ENCODE data around the gene PRAMEF1. TPM values are rescaled to one million over a fixed set of nuclear protein-coding genes. Genes with fewer than 3 reads are reported as not detected.

The PRAMEF1 gene
- polyA plus RNA-seq, 3 donors, result not detected

DNA sequence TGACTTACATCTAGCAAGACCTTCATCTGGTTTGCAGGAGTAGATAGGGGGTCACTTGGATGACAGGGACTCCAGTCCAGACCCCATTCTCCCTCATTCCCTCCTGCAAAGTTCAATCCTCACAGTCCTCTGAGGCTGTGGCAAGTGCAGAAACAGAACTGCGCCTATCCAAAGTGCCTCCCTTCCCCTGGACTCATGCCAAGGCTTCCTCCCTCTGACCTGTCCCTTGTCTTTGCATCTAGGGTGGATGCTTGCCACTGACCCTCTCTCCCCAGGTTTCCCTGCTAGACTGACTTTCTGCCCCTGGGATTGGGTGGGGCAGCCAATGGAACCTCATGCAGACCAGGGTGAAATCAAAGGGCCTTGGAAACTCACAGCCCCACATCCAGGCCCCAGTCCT lies 18.7 kb downstream of the PRAMEF1 start:
- H3K4me1 Mint-ChIP-seq, result no peaks in the 10 kb centered on the region
- no peak overlapping the region for H3K27ac ChIP-seq (ENCODE audit: low read depth in 1 of 2, low read length in 2 of 2)
- intact Hi-C loops (cut with micrococcal nuclease), result no loop called here

DNA sequence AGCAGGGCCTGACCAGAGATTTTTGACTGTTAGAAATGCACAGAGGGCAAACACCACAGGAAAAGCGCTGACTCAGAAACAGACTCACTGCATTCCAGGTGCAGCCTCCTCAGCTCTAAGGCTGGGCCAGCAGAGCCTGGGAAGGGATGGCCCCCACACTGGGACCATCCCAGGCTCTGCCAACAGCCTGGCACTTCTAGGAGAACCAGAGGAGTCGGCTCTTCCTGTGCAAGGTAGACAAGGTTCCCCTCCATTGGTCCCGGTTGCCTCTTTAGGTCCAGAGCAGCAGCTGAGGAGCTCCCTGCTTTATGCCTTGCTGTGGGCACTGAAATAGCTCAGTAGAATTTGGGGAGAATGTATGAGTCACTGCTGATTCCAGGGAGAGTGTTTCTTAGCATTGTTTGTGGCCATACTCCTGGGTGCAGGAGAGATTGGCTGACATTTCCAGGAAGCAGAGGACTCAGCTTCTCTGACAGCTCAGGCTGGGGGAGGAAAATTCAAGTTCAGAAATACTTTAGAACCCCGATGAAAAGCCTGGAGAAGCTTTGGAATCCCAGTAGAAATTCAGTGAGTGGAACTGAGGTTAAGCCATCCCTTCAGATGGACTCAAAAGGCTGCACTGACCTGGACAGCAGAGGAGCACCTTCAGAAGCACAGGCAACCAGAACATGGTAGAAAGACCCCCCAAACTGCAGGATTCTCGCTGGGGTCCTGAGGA lies 19.7 kb downstream of the PRAMEF1 start:
- TF ChIP-seq, protein P1, sequence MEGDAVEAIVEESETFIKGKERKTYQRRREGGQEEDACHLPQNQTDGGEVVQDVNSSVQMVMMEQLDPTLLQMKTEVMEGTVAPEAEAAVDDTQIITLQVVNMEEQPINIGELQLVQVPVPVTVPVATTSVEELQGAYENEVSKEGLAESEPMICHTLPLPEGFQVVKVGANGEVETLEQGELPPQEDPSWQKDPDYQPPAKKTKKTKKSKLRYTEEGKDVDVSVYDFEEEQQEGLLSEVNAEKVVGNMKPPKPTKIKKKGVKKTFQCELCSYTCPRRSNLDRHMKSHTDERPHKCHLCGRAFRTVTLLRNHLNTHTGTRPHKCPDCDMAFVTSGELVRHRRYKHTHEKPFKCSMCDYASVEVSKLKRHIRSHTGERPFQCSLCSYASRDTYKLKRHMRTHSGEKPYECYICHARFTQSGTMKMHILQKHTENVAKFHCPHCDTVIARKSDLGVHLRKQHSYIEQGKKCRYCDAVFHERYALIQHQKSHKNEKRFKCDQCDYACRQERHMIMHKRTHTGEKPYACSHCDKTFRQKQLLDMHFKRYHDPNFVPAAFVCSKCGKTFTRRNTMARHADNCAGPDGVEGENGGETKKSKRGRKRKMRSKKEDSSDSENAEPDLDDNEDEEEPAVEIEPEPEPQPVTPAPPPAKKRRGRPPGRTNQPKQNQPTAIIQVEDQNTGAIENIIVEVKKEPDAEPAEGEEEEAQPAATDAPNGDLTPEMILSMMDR (IDR thresholded peaks at IDR 0.05), result no peak
- H3K36me3 Mint-ChIP-seq, result no peaks in the 10 kb centered on the region
- Histone ChIP-seq H4K20me1 (ENCODE audit: insufficient read depth, low read length) (no peaks in the 10 kb centered on the region), H3K36me3 (replicated peaks in 1 of 2; ENCODE audit: control insufficient read depth in 1 of 2, insufficient read depth in 2 of 2, low read length in 2 of 2) (no peaks in the 10 kb centered on the region), H3K4me2 (replicated peaks; ENCODE audit: extremely low read depth, low read length, poor library complexity, severe bottlenecking) (no peak overlapping the region), H3K27me3 (ENCODE audit: control insufficient read depth in 2 of 2, insufficient read depth in 2 of 2, low read length in 2 of 2) (no peaks in the 10 kb centered on the region), H3K9ac (ENCODE audit: insufficient read depth, low read length, poor library complexity, severe bottlenecking) (no peak overlapping the region), H3K9me3 (replicated peaks in 1 of 2; ENCODE audit: control insufficient read depth in 1 of 2, insufficient read depth in 1 of 2, low read length in 2 of 2) (no peaks in the 10 kb centered on the region), H3K4me1 (ENCODE audit: control insufficient read depth in 1 of 2, insufficient read depth in 2 of 2, low read length in 2 of 2) (no peaks in the 10 kb centered on the region), H3K79me2 (ENCODE audit: insufficient read depth, low read length) (no peaks in the 10 kb centered on the region), H2AFZ (ENCODE audit: insufficient read depth, low read depth, low read length, poor library complexity, severe bottlenecking) (no peak overlapping the region), H3K4me3 (replicated peaks in 1 of 3; ENCODE audit: low read depth in 2 of 3, low read length in 3 of 3) (no peak overlapping the region), H3K27ac (ENCODE audit: low read depth in 1 of 2, low read length in 2 of 2) (no peak overlapping the region)
- no peak overlapping the region for H3K4me3 Mint-ChIP-seq
- 94% methylated on average over 5 of the region's 5 CpGs for WGBS (ENCODE audit: insufficient coverage)
- intact Hi-C loops (cut with micrococcal nuclease), result no loop called here
- H3K9me3 Mint-ChIP-seq, result peaks cover 0 to 7% (median 2%) of the 10 kb centered on the region in 7 donors
- no peaks in the 10 kb centered on the region for H3K4me1 Mint-ChIP-seq
- no peak overlapping the region for H3K27ac Mint-ChIP-seq
- no peak for DNase-seq
- H3K27me3 Mint-ChIP-seq (ENCODE audit: low read depth in 3 of 3), result peaks cover 0 to 5% (median 3%) of the 10 kb centered on the region in 3 donors

More for the DNA sequence above, 18.7 kb downstream of the PRAMEF1 start:
- Mint-ChIP-seq H3K9me3 (peaks cover 0 to 11% (median 0%) of the 10 kb centered on the region in 7 donors), H3K27ac (no peak overlapping the region), H3K36me3 (no peaks in the 10 kb centered on the region), H3K4me3 (no peak overlapping the region), H3K27me3 (ENCODE audit: low read depth in 3 of 3) (peaks cover 0 to 7% (median 0%) of the 10 kb centered on the region in 3 donors)
- no peaks in the 10 kb centered on the region for H3K4me1 ChIP-seq (ENCODE audit: control insufficient read depth in 1 of 2, insufficient read depth in 2 of 2, low read length in 2 of 2)
- H4K20me1 ChIP-seq (ENCODE audit: insufficient read depth, low read length), result no peaks in the 10 kb centered on the region
- WGBS (ENCODE audit: insufficient coverage), result 100% methylated on average over 1 of the region's 1 CpG
- no peak overlapping the region for H2AFZ ChIP-seq (ENCODE audit: insufficient read depth, low read depth, low read length, poor library complexity, severe bottlenecking)
- H3K4me2 ChIP-seq (replicated peaks; ENCODE audit: extremely low read depth, low read length, poor library complexity, severe bottlenecking), result no peak overlapping the region
- no peak for DNase-seq
- no peak overlapping the region for H3K9ac ChIP-seq (ENCODE audit: insufficient read depth, low read length, poor library complexity, severe bottlenecking)
- TF ChIP-seq, protein P1 (IDR thresholded peaks at IDR 0.05), result no peak
- no peak overlapping the region for H3K4me3 ChIP-seq (replicated peaks in 1 of 3; ENCODE audit: low read depth in 2 of 3, low read length in 3 of 3)
- no peaks in the 10 kb centered on the region for H3K27me3 ChIP-seq (ENCODE audit: control insufficient read depth in 2 of 2, insufficient read depth in 2 of 2, low read length in 2 of 2)
- no peaks in the 10 kb centered on the region for H3K79me2 ChIP-seq (ENCODE audit: insufficient read depth, low read length)
- H3K36me3 ChIP-seq (replicated peaks in 1 of 2; ENCODE audit: control insufficient read depth in 1 of 2, insufficient read depth in 2 of 2, low read length in 2 of 2), result no peaks in the 10 kb centered on the region
- no peaks in the 10 kb centered on the region for H3K9me3 ChIP-seq (replicated peaks in 1 of 2; ENCODE audit: control insufficient read depth in 1 of 2, insufficient read depth in 1 of 2, low read length in 2 of 2)
